HG02970 (cell line): ENCODE results near the gene DSN1.

ENCODE experiments used
- ATAC-seq: cut with Tn5 transposase; IDR thresholded peaks from one replicate; pipeline ENCODE4 v1.9.1; 2021; ENCODE audit warnings: mild to moderate bottlenecking, moderate library complexity, moderate number of reproducible peaks; ENCODE audit not compliant: unreplicated experiment, low FRiP score

The DSN1 gene

DNA sequence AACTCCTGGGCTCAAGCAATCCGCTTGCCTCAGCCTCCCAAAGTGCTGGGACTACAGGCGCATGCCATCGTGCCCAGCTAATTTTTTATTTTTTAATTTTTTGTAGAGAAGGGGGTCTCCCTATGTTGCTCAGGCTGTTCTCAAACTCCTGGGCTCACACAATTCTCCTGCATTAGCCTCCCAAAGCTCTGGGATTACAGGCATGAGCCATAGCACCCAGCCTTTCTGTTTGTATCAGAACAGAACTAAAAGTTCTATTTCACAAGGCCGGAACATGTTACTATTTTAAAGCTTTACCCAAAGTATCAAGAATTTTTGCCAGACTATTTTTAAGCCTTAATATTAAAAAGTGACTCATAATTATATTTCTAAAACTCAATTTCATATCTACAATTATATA lies 70.0 kb downstream of the DSN1 start:
- no peak for ATAC-seq
